ENCODE results near the gene CARMIL1. TPM values are rescaled to one million over a fixed set of nuclear protein-coding genes. Genes with fewer than 3 reads are reported as not detected.

CARMIL1 gene
- total and polyA plus RNA-seq, 2 of the 8 experiments (the other 6 are each of a cell fraction or from before 2014, with no cell fraction given) = 20.3 to 40.4 TPM

DNA sequence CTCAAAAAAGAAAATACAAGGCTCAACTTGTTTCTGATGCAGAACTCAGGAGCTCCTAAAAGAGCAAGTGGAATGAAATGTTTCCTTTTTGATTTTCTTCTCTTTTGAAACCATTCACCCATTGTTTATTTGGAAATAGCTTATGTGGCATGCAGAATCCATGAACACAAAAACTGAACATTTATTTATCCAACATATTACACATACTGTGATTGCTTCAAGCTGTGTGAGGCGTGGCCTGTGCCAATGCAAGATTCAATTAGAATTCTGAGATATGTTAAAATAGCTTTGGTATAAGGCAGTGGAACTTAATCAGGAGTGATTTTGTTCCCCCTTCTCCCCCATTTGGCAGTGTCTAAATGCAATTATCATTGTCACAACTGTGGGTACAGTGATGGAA, 45.9 kb upstream of the CARMIL1 start:
- no peak overlapping the region for H3K14ac ChIP-seq (ENCODE audit: insufficient read length)
- H2AK5ac ChIP-seq (ENCODE audit: low read depth, low read length) = no peak overlapping the region
- no peaks in the 10 kb centered on the region for H3K9me3 ChIP-seq (ENCODE audit: insufficient read depth in 2 of 2, low read depth in 1 of 2, low read length in 1 of 2)
- no peaks in the 10 kb centered on the region for H3K36me3 ChIP-seq (ENCODE audit: control insufficient read depth in 2 of 4, insufficient read depth in 4 of 4, low read length in 3 of 4)
- no peak overlapping the region for H2AFZ ChIP-seq (ENCODE audit: low read length)
- ChIA-PET CTCF (ENCODE audit: partially characterized antibody) (interaction anchor here (0.6 to 2.9 kb wide), 4 partner anchors 9 to 485 kb away, joined by 3 to 19 read pairs (median 4); no protein-coding TSS in a partner anchor), POLR2A (ENCODE audit: partially characterized antibody) (no interaction called here)
- no peak overlapping the region for H3K9ac ChIP-seq (replicated peaks in 1 of 4; ENCODE audit: extremely low read depth in 1 of 4, low read depth in 3 of 4, low read length in 3 of 4)
- H3K27me3 ChIP-seq (replicated peaks in 1 of 4; ENCODE audit: control insufficient read depth in 3 of 4, extremely low read depth in 1 of 4, insufficient read depth in 3 of 4, low read length in 3 of 4) = no peaks in the 10 kb centered on the region
- no peak for TF ChIP-seq GABPA (IDR thresholded peaks at IDR 0.05; ENCODE audit: borderline replicate concordance, insufficient read depth, low read length)
- TF ChIP-seq POLR2A (IDR thresholded peaks at IDR 0.05; ENCODE audit: control extremely low read depth in 1 of 2, low read depth in 2 of 2, low read length in 2 of 2) = no peak
- no peak for TF ChIP-seq CHD2 (IDR thresholded peaks at IDR 0.05; ENCODE audit: low read length)
- no peak for TF ChIP-seq RAD21 (IDR thresholded peaks at IDR 0.05 in 1 of 2, conservative IDR thresholded peaks at IDR 0.05 in 1 of 2; ENCODE audit: low read depth in 2 of 2, low read length in 2 of 2)
- TF ChIP-seq SIRT6 (IDR thresholded peaks at IDR 0.05; ENCODE audit: low read length) = no peak
- H3K27ac ChIP-seq (ENCODE audit: low read depth, low read length) = no peak overlapping the region
- H4K8ac ChIP-seq (ENCODE audit: extremely low read depth, insufficient read depth, low read length) = no peak overlapping the region
- no peak overlapping the region for H2BK12ac ChIP-seq (ENCODE audit: low read depth, low read length)
- H3K4ac ChIP-seq (replicated peaks; ENCODE audit: insufficient read length, low read depth, low read length) = no peak overlapping the region
- H4K91ac ChIP-seq (replicated peaks; ENCODE audit: insufficient read length, low read length) = no peak overlapping the region
- H3K18ac ChIP-seq (ENCODE audit: extremely low read depth, low read length) = no peak overlapping the region
- no peak overlapping the region for H3K56ac ChIP-seq (replicated peaks; ENCODE audit: insufficient read length, low read depth, low read length)
- no peaks in the 10 kb centered on the region for H3K79me2 ChIP-seq (ENCODE audit: control insufficient read depth in 1 of 2, insufficient read depth in 2 of 2, low read length in 2 of 2)
- no peak for DNase-seq (ENCODE audit: low read depth in 1 of 2, low spot score in 2 of 2)
- H2BK120ac ChIP-seq (replicated peaks; ENCODE audit: low read depth, low read length) = no peak overlapping the region
- H3K23ac ChIP-seq (ENCODE audit: insufficient read length) = no peak overlapping the region
- H3K4me2 ChIP-seq (ENCODE audit: insufficient read depth in 1 of 2, low read depth in 2 of 2, low read length in 2 of 2) = no peak overlapping the region
- H3K4me1 ChIP-seq (replicated peaks in 1 of 4; ENCODE audit: control insufficient read depth in 3 of 4, insufficient read depth in 4 of 4, low read length in 3 of 4) = no peaks in the 10 kb centered on the region
- no peak overlapping the region for H3K4me3 ChIP-seq (ENCODE audit: extremely low read depth in 1 of 4, insufficient read depth in 2 of 4, low read depth in 3 of 4, low read length in 4 of 4)
- no peak overlapping the region for H2BK15ac ChIP-seq (ENCODE audit: low read length)
- no peaks in the 10 kb centered on the region for H3K23me2 ChIP-seq (ENCODE audit: low read depth, low read length)
- H4K20me1 ChIP-seq (replicated peaks in 1 of 2; ENCODE audit: control insufficient read depth in 1 of 2, insufficient read depth in 2 of 2, low read length in 2 of 2) = no peaks in the 10 kb centered on the region
- H2BK5ac ChIP-seq (ENCODE audit: low read depth, low read length) = no peak overlapping the region
- H2BK20ac ChIP-seq (ENCODE audit: low read length) = no peak overlapping the region
- H4K5ac ChIP-seq (ENCODE audit: insufficient read length, low read depth, low read length) = no peak overlapping the region
- no peaks in the 10 kb centered on the region for H3K79me1 ChIP-seq (ENCODE audit: low read depth, low read length)
- no peak for FAIRE-seq
- 95% methylated on average over 1 of the region's 1 CpG; no CpG with 5 or more reads in 1 of the 2 experiments for WGBS, 2 experiments (ENCODE audit: extremely low coverage in 1 of 2, insufficient coverage in 1 of 2, insufficient read length in 1 of 2, insufficient replicate concordance in 2 of 2, low coverage in 1 of 2, low lambda C conversion rate in 2 of 2, missing lambda C conversion rate in 1 of 2)

All from H1 (cell line).